Limb (tissue), 2 donors: Measurements from ENCODE around the gene RDX.
"Not testable (repeated sequence)": the region's sequence is repeated elsewhere in the genome, so short reads cannot be mapped to it uniquely, and the experiment has no call there.

Source experiments
- DNase-seq, 2 donors: peaks; one replicate each; pipeline ENCODE4 v3.0.0-alpha.2; 2016; ENCODE audit errors: extremely low spot score in 2 of 2

RDX gene

GRCh38 chr11:110200241-110200640, 96.2 kb downstream of the RDX start:
- no peak for DNase-seq

- no peak for DNase-seq
Measured at GRCh38 chr11:110199184-110199981, 97.0 kb downstream of the RDX start.

- no peak for DNase-seq
Measured at GRCh38 chr11:110198031-110198729, 98.2 kb downstream of the RDX start.

- DNase-seq = no peak
Measured at GRCh38 chr11:110196884-110197420, 99.5 kb downstream of the RDX start.

GRCh38 chr11:110196241-110196754, 100.1 kb downstream of the RDX start:
- DNase-seq = no peak

DNA sequence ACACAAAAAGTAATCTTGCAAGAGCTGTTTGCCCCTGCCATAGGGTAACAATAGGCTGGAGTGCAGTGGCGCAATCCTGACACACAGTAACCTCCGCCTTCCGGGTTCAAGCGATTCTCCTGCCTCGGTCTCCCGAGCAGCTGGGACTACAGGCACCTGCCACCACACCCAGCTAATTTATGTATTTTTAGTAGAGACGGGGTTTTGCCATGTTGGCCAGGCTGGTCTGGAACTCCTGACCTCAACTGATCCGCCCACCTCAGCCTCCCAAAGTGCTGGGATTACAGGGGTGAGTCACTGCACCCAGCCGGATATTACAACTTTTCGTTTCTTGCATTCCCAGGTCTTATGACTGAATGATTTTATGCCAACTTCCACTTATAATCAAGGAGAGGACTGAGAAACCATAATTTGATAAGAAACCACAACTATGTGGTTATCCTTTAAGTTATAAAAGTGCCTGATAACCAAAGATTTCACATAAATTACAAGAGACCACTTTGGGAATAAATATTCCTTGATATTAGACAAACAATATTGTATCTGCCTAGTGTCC, 102.1 kb downstream of the RDX start:
- DNase-seq = not testable (repeated sequence)

GRCh38 chr11:110192604-110193282, 103.7 kb downstream of the RDX start:
- not testable (repeated sequence) for DNase-seq

DNA sequence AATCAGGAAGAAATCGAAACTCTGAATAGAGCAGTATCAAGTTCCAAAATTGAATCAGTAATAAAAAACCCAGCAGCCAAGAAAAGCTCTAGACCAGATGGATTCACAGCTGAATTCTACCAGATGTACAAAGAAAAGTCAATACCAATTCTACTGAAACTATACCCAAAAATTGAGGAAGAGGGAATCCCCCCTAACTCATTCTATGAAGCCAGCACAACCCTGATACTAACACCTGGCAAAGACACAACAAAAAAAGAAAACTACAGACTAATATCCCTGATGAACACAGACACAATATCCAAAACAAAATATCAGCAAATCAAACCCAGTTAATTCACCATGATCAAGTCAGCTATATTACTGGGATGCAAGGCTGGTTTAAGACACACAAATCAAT, 105.5 kb downstream of the RDX start:
- no peak for DNase-seq

DNA sequence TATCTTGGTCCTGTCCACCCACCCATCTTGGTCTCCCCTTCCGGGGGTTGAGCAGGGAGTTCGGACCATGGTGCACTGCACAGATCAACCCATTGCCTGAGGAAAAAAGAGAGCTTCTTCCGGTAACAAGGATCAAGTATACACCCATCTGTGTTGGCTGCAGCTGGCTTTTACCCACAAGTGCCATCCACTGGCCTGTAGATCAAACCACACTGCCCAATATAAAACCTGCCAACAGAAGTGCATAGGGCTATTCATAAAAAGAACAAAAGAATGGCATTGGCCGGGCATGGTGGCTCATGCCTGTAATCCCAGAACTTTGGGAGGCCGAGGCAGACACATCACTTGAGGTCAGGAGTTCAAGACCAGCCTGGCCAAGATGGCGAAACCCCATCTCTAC, 108.7 kb downstream of the RDX start:
- no peak for DNase-seq

GRCh38 chr11:110186867-110187266, 109.5 kb downstream of the RDX start:
- no peak for DNase-seq

GRCh38 chr11:110186456-110186855, 110.0 kb downstream of the RDX start:
- DNase-seq = no peak

- DNase-seq = no peak
Measured at GRCh38 chr11:110185599-110185998, 110.8 kb downstream of the RDX start.

DNA sequence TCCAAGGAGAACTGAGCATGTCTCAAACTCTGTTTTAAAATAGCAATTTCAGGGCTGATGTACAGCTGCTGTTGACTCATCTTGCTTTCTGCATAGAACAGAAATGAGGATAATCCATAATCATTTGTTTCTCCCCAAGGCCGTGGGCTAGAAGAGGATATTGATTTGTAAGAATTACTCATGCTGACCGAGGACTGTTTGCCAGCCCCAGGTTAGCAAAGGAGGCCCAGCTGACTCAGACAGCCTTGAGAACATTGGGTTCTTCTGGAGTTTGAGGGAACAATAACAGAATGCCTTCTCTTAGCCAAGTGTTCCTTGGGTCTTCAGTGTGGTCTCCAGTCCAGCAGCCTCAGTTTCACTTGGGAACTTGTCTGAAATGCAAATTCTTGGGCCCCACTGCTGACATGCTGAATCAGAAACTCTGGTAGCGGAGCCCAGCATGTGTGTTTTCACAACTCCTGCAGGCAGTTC, 111.3 kb downstream of the RDX start:
- no peak for DNase-seq

GRCh38 chr11:110184456-110184855, 112.0 kb downstream of the RDX start:
- DNase-seq = no peak

DNA sequence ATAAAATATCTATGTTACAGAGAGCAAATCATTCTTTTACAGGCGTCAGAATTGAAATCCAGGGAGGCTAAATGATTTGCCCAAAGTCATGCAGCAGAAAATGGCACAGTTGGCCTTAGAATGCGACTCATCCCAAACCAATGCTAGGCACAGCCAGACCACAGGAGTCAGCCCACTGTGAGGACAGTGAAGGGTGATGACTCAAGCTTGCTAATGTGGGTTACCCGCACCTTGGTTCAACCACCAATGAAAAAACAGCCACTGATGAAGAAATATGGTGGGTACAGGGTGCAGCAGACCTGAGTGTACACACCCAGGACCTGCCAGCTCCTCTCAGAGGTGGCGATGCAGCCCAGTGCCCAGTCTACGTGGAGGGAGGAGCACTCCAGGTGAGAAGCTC, 113.5 kb downstream of the RDX start:
- no peak for DNase-seq

DNA sequence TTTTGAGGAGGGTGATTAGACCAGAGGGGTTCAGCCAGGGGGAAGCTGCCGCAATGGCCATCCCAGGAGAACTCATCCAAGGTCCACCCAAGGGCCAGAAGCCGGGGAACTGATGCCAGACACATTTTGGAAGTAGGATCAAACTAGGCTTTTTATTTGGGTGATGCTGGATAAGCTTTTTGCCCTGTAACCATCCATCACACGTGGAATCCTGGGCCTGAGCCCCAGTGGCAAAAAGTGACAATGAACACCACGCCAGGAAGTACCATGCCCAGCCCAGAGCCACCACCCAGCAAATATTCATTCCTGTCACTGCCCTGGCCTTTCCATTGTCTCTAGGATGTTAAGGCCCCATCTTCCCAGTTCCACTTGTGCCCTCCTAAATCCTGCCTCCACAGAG, 117.3 kb downstream of the RDX start:
- DNase-seq = no peak

DNA sequence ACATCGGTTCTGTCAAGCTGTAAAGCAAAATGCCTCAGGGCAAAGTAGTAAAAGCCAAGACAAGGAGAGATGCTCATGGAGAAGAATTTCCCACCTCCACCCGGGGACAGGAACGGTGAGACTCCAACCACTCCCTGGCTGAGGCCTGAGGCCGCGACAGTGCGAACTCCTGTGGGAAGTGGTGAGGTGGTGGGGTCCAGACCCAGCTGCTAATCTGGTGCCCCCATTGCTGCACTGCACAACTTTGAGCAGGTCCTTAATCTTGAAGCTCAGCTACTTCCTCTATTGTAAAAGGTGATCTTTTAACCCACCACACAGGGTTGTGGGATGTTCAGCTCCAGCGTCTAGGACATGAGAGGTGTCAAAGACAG, 119.3 kb downstream of the RDX start:
- no peak for DNase-seq

- no peak for DNase-seq
Measured at GRCh38 chr11:110176366-110177085, 119.9 kb downstream of the RDX start.

GRCh38 chr11:110174645-110175310, 121.6 kb downstream of the RDX start:
- DNase-seq = no peak
